ENCODE results near the gene DRAXIN.

DNA sequence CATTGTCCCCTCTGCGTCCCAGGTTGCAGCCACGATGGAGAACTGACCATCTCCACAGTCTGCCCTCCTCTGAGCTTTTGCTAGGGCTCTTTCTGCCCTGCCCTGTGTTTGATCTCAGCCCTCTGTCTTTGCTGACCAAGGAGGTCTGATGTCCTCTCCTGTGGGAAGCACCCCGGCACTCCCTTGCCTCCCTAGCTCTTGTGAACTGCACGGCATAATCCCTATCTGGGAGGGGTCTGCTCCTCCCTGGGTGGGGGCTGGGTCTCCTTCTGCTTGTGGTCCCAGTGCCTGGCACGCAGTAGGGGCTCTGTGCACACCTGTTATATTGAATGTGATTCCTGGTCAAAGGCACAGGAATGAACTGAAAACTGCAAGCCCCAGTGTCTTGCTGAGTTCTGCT is 2.4 kb downstream of the DRAXIN start:
- TF ChIP-seq TCF12 (IDR thresholded peaks at IDR 0.05; ENCODE audit: low read depth), result no peak
- no peak for TF ChIP-seq YY1 (IDR thresholded peaks at IDR 0.05; ENCODE audit: low read depth)
- no peak for TF ChIP-seq EP300 (IDR thresholded peaks at IDR 0.05; ENCODE audit: borderline replicate concordance)
- no peak for TF ChIP-seq CEBPB (IDR thresholded peaks at IDR 0.05)
- TF ChIP-seq, protein P1, sequence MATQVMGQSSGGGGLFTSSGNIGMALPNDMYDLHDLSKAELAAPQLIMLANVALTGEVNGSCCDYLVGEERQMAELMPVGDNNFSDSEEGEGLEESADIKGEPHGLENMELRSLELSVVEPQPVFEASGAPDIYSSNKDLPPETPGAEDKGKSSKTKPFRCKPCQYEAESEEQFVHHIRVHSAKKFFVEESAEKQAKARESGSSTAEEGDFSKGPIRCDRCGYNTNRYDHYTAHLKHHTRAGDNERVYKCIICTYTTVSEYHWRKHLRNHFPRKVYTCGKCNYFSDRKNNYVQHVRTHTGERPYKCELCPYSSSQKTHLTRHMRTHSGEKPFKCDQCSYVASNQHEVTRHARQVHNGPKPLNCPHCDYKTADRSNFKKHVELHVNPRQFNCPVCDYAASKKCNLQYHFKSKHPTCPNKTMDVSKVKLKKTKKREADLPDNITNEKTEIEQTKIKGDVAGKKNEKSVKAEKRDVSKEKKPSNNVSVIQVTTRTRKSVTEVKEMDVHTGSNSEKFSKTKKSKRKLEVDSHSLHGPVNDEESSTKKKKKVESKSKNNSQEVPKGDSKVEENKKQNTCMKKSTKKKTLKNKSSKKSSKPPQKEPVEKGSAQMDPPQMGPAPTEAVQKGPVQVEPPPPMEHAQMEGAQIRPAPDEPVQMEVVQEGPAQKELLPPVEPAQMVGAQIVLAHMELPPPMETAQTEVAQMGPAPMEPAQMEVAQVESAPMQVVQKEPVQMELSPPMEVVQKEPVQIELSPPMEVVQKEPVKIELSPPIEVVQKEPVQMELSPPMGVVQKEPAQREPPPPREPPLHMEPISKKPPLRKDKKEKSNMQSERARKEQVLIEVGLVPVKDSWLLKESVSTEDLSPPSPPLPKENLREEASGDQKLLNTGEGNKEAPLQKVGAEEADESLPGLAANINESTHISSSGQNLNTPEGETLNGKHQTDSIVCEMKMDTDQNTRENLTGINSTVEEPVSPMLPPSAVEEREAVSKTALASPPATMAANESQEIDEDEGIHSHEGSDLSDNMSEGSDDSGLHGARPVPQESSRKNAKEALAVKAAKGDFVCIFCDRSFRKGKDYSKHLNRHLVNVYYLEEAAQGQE (IDR thresholded peaks at IDR 0.05; ENCODE audit: low read depth), result no peak
- TF ChIP-seq FOXM1 (IDR thresholded peaks at IDR 0.05; ENCODE audit: borderline replicate concordance, low read depth), result no peak
- TF ChIP-seq RAD21 (IDR thresholded peaks at IDR 0.05; ENCODE audit: low read depth), result no peak

All from Ishikawa (cell line).